HepG2 (cell line): ENCODE measurements around the gene TLCD3A. TPM values are rescaled to one million over a fixed set of nuclear protein-coding genes. Genes with fewer than 3 reads are reported as not detected.

ENCODE experiments used
- ATAC-seq: fragments of 200-7000 bp; cut with Tn5 transposase; 3 replicates; pipeline ENCODE4 v1.9.1; 2020; ENCODE audit warnings: mild to moderate bottlenecking, moderate library complexity
- BruUV-seq: library from RNA; stranded (reverse); fragments of 400-500 nt; replicated peaks from 2 replicates; lab custom pipeline; 2021; lab: Mats Ljungman, UMichigan
- CTCF ChIA-PET: fragments of 300-600 bp; formaldehyde crosslinking; extraction: SDS; loops from one replicate; lab custom pipeline; 2021; ENCODE audit warnings: low total read pairs, inconsistent platforms, low intra/inter-chr PET ratio; lab: Yijun Ruan, JAX
- POLR2A ChIA-PET: fragments of 350-600 bp; sonication (Branson Sonifier 250); formaldehyde crosslinking; loops from one replicate; lab custom pipeline; 2020; ENCODE audit warnings: antibody characterized with exemption, inconsistent platforms; lab: Yijun Ruan, JAX
- DNase-seq: peaks from one replicate; pipeline ENCODE4 v3.0.0-alpha.2; 2015; ENCODE audit warnings: low spot score
- FAIRE-seq: peaks from 3 replicates; lab custom pipeline; 2011; peaks lifted over from hg19 to GRCh38; lab: Jason Lieb, UNC
- H2AFZ ChIP-seq: one replicate; pipeline ENCODE4 v1.6.1; 2011; ENCODE audit warnings: low read length, inconsistent platforms
- H3K27ac ChIP-seq: fragments of 300-600 bp; 3 replicates; pipeline ENCODE4 v1.8.0; 2011; ENCODE audit warnings: mixed run types, mild to moderate bottlenecking, mixed read lengths, low read length, inconsistent platforms; ENCODE audit not compliant: insufficient read depth; ENCODE audit errors: extremely low read length
- H3K27me3 ChIP-seq, 2 experiments: fragments of 200-600 bp in 1 of 2; 2 replicates in 1 of 2; 3 replicates in 1 of 2; pipeline versions ENCODE4 v1.6.0 to v1.8.0; 2011; ENCODE audit warnings: low read length in 2 of 2, mild to moderate bottlenecking in 2 of 2, moderate library complexity in 2 of 2, inconsistent platforms in 1 of 2; ENCODE audit not compliant: insufficient read depth in 2 of 2, control insufficient read depth in 1 of 2
- H3K36me3 ChIP-seq, 2 experiments: fragments of 200-600 bp in 1 of 2; replicated peaks in 1 of 2; 2 replicates in 1 of 2; 3 replicates in 1 of 2; pipeline versions ENCODE4 v1.5.1 to v1.8.0; 2011; ENCODE audit warnings: low read length in 2 of 2, inconsistent platforms in 1 of 2; ENCODE audit not compliant: insufficient read depth in 2 of 2, control insufficient read depth in 1 of 2
- H3K4me1 ChIP-seq: 2 replicates; pipeline ENCODE4 v1.5.1; 2012; ENCODE audit warnings: low read length, inconsistent platforms; ENCODE audit not compliant: insufficient read depth
- H3K4me2 ChIP-seq: 2 replicates; pipeline ENCODE4 v1.6.0; 2011; ENCODE audit warnings: low read depth, low read length, inconsistent platforms
- H3K4me3 ChIP-seq, 3 experiments: fragments of 200-600 bp in 1 of 3; sonication (generic), shearing (Covaris generic) in 1 of 3; replicated peaks in 1 of 3; 2 replicates each; pipeline ENCODE4 v1.5.1; 2011 to 2016; ENCODE audit warnings: low read length in 3 of 3, inconsistent platforms in 2 of 3, low read depth in 2 of 3, mild to moderate bottlenecking in 2 of 3, control low read depth in 1 of 3, mixed read lengths in 1 of 3; ENCODE audit not compliant: insufficient read depth in 1 of 3
- H3K79me2 ChIP-seq: one replicate; pipeline ENCODE4 v1.6.1; 2011; ENCODE audit warnings: low read length, inconsistent platforms; ENCODE audit not compliant: insufficient read depth
- H3K9ac ChIP-seq: 2 replicates; pipeline ENCODE4 v1.6.0; 2011; ENCODE audit warnings: mild to moderate bottlenecking, low read depth, low read length, inconsistent platforms; ENCODE audit not compliant: insufficient read depth
- H3K9me3 ChIP-seq: 2 replicates; pipeline ENCODE4 v1.5.1; 2012; ENCODE audit warnings: mild to moderate bottlenecking, low read length
- H4K20me1 ChIP-seq: 2 replicates; pipeline ENCODE4 v1.6.0; 2011; ENCODE audit warnings: inconsistent platforms, mild to moderate bottlenecking, low read length, moderate library complexity; ENCODE audit not compliant: insufficient read depth
- AGO2 ChIP-seq: fragments of 200-400 bp; formaldehyde crosslinking; optimal IDR thresholded peaks from 2 replicates; pipeline ENCODE3; 2017; ENCODE audit warnings: mild to moderate bottlenecking, low read depth, low read length, moderate library complexity
- GMEB1 ChIP-seq: sonication (generic); formaldehyde crosslinking; IDR thresholded peaks from 2 replicates; pipeline ENCODE4 v1.5.1; 2020; ENCODE audit warnings: missing genetic modification reagents, mild to moderate bottlenecking, borderline replicate concordance
- POLR2A ChIP-seq, 2 experiments: IDR thresholded peaks; 2 replicates each; pipeline ENCODE4 v1.6.1; 2011; ENCODE audit warnings: low read depth in 2 of 2, low read length in 2 of 2, mild to moderate bottlenecking in 1 of 2, moderate library complexity in 1 of 2; ENCODE audit not compliant: insufficient read depth in 1 of 2
- POLR2G ChIP-seq: fragments of 200-400 bp; formaldehyde crosslinking; IDR thresholded peaks from 2 replicates; pipeline ENCODE4 v1.6.1; 2018; ENCODE audit warnings: mild to moderate bottlenecking, low read depth, low read length, moderate library complexity
- ZNF713 ChIP-seq: sonication (generic); formaldehyde crosslinking; IDR thresholded peaks from 2 replicates; pipeline ENCODE4 v1.4.0; 2020; ENCODE audit warnings: mild to moderate bottlenecking, missing genetic modification reagents
- WGBS: methylation state at CpG from one replicate; pipeline ENCODE4 v1.1.6; 2017; ENCODE audit warnings: low lambda C conversion rate; 5-methylcytosine and 5-hydroxymethylcytosine counted together
- in situ Hi-C: cut with HindIII; loops from 2 replicates; pipeline ENCODE4 v1.10.0; 2017; ENCODE audit warnings: low pct_unique_long_range_greater_than_20kb; ENCODE audit not compliant: extremely low pct_ligation_motif_present
- intact Hi-C: fragments of 100-400 bp; cut with micrococcal nuclease; formaldehyde crosslinking; loops from one replicate; pipeline ENCODE4 v1.10.0; 2022; ENCODE audit not compliant: unreplicated experiment
- polyA plus RNA-seq, 8 experiments: library from polyadenylated mRNA; depleted of rRNA in 3 of 8; stranded (reverse) in 7 of 8; unstranded in 1 of 8; fragments of >200 nt; fragmentation: Illumina TruSeq in 4 of 8; extraction: Trizol in 4 of 8; gene quantifications; 2 replicates each; pipeline versions ENCODE4 v1.2.1 to v1.2.3, GENCODE V29; 2011 to 2016; ENCODE audit warnings: low read depth in 4 of 8, missing spikeins in 1 of 8, mixed read lengths in 1 of 8; ENCODE audit not compliant: insufficient read depth in 1 of 8
- total RNA-seq, 5 experiments: library from RNA; depleted of rRNA; stranded (reverse); fragments of >200 nt; fragmentation: Illumina TruSeq; extraction: Trizol; gene quantifications; 2 replicates each; pipeline ENCODE4 v1.2.3, GENCODE V29; 2016; ENCODE audit warnings: low read depth in 1 of 5
- TF ChIP-seq, protein P1 (sequence below): sonication (generic); formaldehyde crosslinking; IDR thresholded peaks from 2 replicates; pipeline ENCODE4 v1.8.1; 2023; ENCODE audit warnings: missing genetic modification reagents, mild to moderate bottlenecking, borderline replicate concordance

TLCD3A gene
- total and polyA plus RNA-seq, 2 of the 13 experiments (the other 11 are each of a cell fraction or from before 2014, with no cell fraction given) = 25.2 to 46.6 TPM

GRCh38 chr17:742147-742793 lies 9.9 kb downstream of the TLCD3A start:
- FAIRE-seq (no peak), DNase-seq (no peak), ATAC-seq (no peak)
- no peaks in the 10 kb centered on the region for H3K9me3 ChIP-seq
- H3K27ac ChIP-seq = no peak overlapping the region
- BruUV-seq = no TSS peak
- H3K79me2 ChIP-seq = peaks cover 6% of the 10 kb centered on the region
- CTCF ChIA-PET = no interaction called here
- peaks cover 30 to 76% of the 10 kb centered on the region in 2 experiments for H3K36me3 ChIP-seq
- 94% methylated on average over 10 of the region's 11 CpGs for WGBS
- in situ Hi-C loops (no loop called here), intact Hi-C loops (no loop called here)
- H3K27me3 ChIP-seq = no peaks in the 10 kb centered on the region
- POLR2A ChIA-PET = no interaction called here
- TF ChIP-seq GMEB1 (CRISPR knock-in tag) (no peak), POLR2A (IDR thresholded peaks at IDR 0.05; ENCODE audit: insufficient read depth in 1 of 2, low read depth in 2 of 2, low read length in 2 of 2) (peak in 1 of 2 experiments; percentile 37; a peak in 1 of 4 replicates), AGO2 (peak; percentile 28), POLR2G (peak; percentile 49), ZNF713 (CRISPR knock-in tag) (no peak)
- TF ChIP-seq, protein P1, sequence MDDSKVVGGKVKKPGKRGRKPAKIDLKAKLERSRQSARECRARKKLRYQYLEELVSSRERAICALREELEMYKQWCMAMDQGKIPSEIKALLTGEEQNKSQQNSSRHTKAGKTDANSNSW (CRISPR knock-in tag) = no peak
- peaks cover 16% of the 10 kb centered on the region for H3K4me1 ChIP-seq
- no peak overlapping the region for H2AFZ ChIP-seq
- no peaks in the 10 kb centered on the region for H4K20me1 ChIP-seq
- H3K4me3 ChIP-seq = no peak overlapping the region
- no peak overlapping the region for H3K4me2 ChIP-seq
- no peak overlapping the region for H3K9ac ChIP-seq
